HG03432 (cell line): ENCODE data around the gene GLS.
"Not testable (repeated sequence)": the region's sequence is repeated elsewhere in the genome, so short reads cannot be mapped to it uniquely, and the experiment has no call there.

Source experiments
- ATAC-seq: cut with Tn5 transposase; IDR thresholded peaks from one replicate; pipeline ENCODE4 v1.9.1; 2021; ENCODE audit warnings: mild to moderate bottlenecking, moderate library complexity; ENCODE audit not compliant: unreplicated experiment

Gene GLS

DNA sequence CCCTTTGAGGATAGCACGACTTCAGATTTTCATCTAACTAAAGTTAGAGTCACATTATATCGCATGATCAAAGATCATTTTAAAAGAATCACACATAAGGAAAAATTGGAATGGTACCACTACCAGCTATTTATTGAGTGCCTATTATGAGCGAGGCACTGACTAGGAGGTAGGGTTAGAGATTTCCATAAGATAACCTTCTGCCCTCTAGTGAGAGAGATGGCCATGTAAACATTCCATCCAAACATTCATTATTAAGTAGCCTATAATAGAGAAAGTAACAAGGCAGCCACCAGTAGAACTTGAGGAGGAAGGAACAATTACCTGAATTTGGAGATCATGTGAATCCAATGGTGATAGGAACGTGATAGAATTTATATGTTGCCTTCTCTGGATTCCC, 25.4 kb upstream of the GLS start:
- no peak for ATAC-seq

DNA sequence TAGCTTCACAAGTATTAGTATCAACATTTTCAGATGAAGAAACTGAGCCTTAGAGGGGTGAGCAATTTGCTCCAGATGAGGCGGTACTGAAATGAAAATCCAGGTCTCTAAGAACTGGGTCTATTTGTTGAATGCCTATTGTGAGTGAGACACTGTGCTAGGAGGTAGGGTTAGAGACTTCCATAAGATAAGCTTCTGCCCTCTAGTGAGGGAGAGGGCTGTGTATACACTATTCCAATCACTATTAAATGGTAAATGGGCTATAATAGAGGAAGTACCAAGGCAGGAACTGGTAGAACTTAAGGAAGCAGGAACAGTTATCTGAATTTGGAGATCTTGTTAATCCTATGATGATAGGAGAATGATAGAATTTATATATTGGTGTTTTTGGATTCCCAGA, 23.6 kb upstream of the GLS start:
- ATAC-seq: no peak

DNA sequence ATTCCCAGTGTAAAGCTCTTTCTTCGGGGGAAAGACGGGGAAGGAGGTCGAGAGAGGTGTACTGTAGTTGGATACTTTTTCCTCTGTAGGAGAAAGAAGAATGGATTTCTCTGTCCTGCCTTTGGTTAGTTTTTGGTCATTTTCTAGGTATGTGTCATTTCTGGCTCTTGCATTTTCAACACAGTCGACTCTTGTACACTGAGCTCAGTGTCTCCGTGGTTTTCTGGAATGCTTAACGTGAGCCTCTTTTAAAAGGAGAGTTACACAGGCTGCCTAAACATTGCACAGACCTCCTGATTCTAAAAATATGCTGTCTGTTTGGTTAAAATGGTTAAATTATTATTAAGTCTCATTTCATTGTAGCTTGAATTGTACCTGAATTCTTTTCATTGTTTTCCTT, 21.8 kb upstream of the GLS start:
- ATAC-seq: no peak

GRCh38 chr2:190859347-190860297, 21.0 kb upstream of the GLS start:
- ATAC-seq: no peak

DNA sequence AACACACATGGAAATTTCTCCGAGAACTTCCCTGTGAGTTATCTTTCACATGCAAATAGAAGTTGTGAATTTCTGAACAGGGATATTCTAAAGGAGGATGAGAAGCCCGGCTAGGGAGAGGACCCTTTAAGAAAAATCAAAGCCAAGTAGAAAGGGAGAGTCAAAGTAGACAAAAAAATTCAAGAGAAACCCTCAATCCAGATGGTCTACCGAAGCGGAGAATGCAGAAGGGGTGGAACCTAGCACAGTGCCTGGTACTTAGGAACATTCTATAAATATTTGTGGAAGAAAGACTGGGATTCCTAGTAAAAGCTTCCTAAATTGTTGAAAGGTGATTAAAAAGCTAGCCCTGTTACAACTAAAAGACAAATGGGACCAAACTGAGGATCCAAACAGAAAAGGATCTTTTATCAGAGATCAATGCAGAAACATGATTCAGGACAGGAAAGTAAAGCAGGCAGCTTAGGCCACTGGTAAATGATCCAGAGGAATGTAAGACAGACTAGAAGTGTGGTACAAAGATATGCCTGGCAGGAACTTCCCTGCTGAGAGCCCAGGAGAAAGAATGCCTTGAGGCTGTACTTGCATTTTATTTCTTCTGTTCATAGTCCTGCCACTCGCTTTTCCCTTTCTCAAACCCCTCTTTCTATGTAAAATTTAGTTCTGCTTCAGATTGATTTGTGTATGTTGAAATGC, 19.5 kb upstream of the GLS start:
- ATAC-seq: no peak

DNA sequence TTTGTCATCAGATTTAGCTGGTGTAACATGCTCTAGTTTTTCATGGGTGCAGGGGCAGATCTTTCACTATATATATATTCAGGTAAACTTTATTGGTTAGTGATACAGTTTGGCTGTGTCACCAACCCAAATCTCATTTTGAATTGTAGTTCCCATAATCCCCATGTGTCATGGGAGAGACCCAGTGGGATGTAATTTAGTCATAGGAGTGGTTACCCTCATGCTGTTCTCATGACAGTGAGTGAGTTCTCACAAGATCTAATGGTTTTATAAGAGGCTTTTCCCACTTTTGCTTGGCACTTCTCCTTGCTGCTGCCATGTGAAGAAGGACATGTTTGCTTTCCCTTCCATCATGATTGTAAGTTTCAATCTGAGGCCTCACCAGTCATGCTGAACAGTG, 18.5 kb upstream of the GLS start:
- ATAC-seq: not testable (repeated sequence)

GRCh38 chr2:190862571-190862991, 18.0 kb upstream of the GLS start:
- ATAC-seq: no peak

- ATAC-seq: no peak
Measured at GRCh38 chr2:190863946-190864345, 16.7 kb upstream of the GLS start.

DNA sequence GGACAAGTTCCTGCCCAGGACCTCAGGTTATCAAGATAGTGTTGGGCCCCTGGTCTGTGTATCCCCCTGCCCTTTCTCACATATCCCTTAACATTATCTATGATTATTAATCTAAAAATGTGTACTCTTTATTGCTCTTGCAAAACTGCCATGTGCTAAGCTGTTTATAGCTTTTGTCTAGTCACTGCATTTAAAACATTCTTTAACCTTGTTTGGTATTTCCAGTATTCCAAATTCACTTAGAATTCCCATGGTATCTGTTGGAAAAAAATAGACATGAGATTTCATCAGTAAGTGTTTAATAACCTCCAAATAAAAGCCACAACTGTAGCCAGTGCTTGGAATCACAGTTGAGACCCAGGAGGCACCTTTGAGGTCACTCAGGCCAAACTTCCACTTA, 16.2 kb upstream of the GLS start:
- no peak for ATAC-seq

GRCh38 chr2:190867212-190867611, 13.4 kb upstream of the GLS start:
- no peak for ATAC-seq

- ATAC-seq: no peak
Measured at GRCh38 chr2:190867832-190868231, 12.8 kb upstream of the GLS start.

DNA sequence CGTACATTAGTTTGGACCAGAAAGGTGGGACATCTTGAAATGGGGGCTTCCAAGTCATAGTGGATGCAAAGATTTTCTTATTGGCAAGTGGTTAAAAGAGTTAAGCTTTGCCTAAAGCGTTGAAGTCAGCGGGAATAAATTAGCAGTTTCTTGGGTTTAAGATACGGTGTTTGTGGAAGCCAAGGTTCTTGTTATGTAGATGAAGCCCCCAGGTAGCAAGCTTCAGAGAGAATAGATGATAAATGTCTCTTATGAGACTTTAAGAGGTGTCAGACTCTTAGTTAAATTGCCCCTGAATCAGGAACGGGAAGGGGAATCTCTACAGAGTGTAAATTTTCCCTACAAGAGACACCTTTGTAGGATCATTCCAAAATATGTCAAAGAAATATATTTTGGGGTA, 10.9 kb upstream of the GLS start:
- no peak for ATAC-seq

GRCh38 chr2:190873451-190873850, 7.2 kb upstream of the GLS start:
- not testable (repeated sequence) for ATAC-seq

DNA sequence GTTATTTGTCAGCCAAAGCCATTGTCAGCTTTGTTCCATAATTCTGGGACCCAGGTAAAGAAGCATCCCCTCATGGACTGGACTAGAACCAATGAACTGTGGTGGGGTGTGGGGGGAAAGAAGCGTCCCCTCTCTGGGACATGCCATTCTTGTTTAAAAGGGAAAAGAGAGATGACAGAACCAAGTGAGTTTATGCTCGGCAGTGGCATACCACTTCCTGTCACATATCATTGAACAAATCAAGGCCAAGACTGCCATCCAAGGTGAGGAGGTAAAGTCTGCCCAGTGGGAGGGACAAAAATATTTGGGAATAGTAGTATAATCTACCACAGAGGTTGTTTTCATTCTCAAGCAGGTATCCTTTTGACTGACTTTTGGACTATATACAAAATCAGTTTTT, 4.7 kb upstream of the GLS start:
- no peak for ATAC-seq

- ATAC-seq: no peak
Measured at GRCh38 chr2:190876631-190877030, 4.0 kb upstream of the GLS start.

GRCh38 chr2:190877436-190877835, 3.2 kb upstream of the GLS start:
- ATAC-seq: no peak

GRCh38 chr2:190879474-190880377, 895 bp upstream of the GLS start:
- ATAC-seq: peak; percentile 0

DNA sequence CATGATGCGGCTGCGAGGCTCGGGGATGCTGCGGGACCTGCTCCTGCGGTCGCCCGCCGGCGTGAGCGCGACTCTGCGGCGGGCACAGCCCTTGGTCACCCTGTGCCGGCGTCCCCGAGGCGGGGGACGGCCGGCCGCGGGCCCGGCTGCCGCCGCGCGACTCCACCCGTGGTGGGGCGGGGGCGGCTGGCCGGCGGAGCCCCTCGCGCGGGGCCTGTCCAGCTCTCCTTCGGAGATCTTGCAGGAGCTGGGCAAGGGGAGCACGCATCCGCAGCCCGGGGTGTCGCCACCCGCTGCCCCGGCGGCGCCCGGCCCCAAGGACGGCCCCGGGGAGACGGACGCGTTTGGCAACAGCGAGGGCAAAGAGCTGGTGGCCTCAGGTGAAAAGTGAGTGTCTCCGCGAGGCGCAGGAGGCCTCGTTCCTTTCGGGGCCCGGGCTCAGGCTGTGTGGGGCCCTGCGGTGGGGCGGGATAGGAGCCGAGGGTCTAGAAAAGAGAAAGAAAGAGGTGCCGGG, 520 bp downstream of the GLS start:
- no peak for ATAC-seq

- peak; percentile 58 for ATAC-seq
Measured at GRCh38 chr2:190881598-190882410, 1.2 kb downstream of the GLS start.

- no peak for ATAC-seq
Measured at GRCh38 chr2:190882411-190882766, 1.8 kb downstream of the GLS start.
